IPS-18a (cell line): Measurements from ENCODE around the gene MYCL.
A peak's percentile ranks its signal among the peaks of the same experiment; 100 is the strongest.

ENCODE experiments used
- H3K27ac ChIP-seq: one replicate; pipeline ENCODE4 v1.5.1; 2013; ENCODE audit warnings: low read length
- H3K27me3 ChIP-seq: one replicate; pipeline ENCODE4 v1.6.1; 2013; ENCODE audit warnings: mild to moderate bottlenecking, low read length; ENCODE audit not compliant: control insufficient read depth, insufficient read depth
- H3K36me3 ChIP-seq: one replicate; pipeline ENCODE4 v1.6.1; 2013; ENCODE audit warnings: low read depth, low read length; ENCODE audit not compliant: control insufficient read depth
- H3K4me1 ChIP-seq: one replicate; pipeline ENCODE4 v1.6.1; 2013; ENCODE audit warnings: low read depth, low read length; ENCODE audit not compliant: control insufficient read depth
- H3K4me3 ChIP-seq: one replicate; pipeline ENCODE4 v1.5.1; 2013; ENCODE audit warnings: low read length
- H3K9ac ChIP-seq: one replicate; pipeline ENCODE4 v1.6.1; 2013; ENCODE audit warnings: mild to moderate bottlenecking, low read length, moderate library complexity
- H3K9me3 ChIP-seq: one replicate; pipeline ENCODE4 v1.6.1; 2013; ENCODE audit warnings: low read depth, low read length; ENCODE audit not compliant: control insufficient read depth

The MYCL gene

DNA sequence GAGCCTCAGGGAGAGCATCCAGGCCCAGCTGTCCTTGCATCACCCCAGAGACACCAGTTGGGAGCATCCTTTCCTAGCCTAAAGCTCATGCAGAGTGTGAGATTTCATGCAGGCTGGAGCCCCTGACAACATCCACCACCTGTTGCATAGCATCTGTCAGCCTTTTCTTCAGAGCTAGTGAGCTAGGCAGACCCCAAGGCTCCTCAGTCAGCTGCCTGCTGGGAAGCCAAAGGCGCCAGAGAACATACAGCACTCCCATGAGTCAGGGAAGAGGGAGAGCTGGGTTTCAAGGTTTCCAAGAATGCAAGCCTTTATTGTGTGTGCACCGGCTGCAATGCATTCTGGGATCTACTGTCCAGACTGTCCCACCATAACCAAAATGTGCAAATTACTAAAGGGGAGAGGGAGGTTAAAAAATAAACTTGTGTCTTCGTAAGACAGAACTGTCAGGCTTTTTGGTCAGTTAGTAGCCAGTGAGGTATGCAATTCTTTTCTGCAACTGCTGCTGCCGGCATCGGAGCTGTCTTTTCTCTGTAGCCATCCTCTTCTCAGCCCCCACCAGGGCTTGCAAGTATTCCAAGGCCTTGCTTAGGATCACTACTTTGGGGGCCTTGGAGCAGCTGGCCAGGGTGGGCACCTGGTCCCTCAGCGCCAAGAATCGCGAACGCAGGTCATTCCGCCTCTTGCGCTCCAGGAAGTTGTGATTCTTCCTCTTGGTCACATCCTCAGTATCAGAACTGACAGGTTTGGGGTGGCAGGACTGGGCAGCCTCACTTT, 4.6 kb downstream of the MYCL start:
- peak overlapping the region; percentile 67 for H3K9ac ChIP-seq
- H3K4me3 ChIP-seq = peak overlapping the region; percentile 55
- H3K27ac ChIP-seq = no peak overlapping the region
- H3K36me3 ChIP-seq = no peaks in the 10 kb centered on the region
- peaks cover 68% of the 10 kb centered on the region for H3K4me1 ChIP-seq
- H3K9me3 ChIP-seq = no peaks in the 10 kb centered on the region
- H3K27me3 ChIP-seq = peaks cover 11% of the 10 kb centered on the region

DNA sequence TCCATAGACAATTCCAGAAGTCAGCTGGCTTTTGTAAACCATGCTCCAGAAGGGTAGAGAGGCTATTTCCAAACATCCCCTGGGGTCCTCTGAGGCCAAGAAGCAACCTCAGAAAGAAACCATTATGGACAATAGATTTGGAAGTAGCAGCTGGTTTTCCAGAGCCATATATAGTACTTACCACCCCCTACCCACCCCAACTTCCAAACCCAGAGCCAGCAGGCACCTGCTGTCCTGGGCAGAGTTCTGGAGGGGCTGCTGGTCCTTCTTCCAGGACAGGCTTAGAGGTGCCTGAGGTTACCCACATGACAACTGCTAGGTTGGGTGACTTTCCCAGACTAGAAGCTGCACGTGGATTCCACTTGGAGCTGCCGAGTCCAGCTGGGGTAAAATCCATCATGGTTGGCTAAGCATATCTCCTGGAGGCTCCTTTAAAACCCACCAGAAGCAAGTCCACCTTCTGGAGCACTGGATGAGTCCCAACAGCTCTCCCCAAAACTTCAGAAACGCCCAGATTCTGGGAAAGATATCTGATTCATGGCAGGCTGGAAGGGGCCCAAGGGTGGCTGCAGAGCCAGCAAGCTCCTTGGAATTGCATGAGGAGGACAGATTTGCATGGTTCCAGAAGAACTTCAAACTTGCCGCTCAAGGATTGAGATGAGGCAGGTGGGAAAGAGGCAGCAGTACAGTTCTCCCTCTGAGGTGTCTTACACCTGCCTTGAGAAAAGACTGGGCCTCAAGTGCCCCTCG, 5.8 kb downstream of the MYCL start:
- H3K36me3 ChIP-seq = no peaks in the 10 kb centered on the region
- H3K27ac ChIP-seq = no peak overlapping the region
- H3K9me3 ChIP-seq = no peaks in the 10 kb centered on the region
- H3K4me1 ChIP-seq = peaks cover 73% of the 10 kb centered on the region
- H3K27me3 ChIP-seq = peaks cover 11% of the 10 kb centered on the region
- H3K9ac ChIP-seq = no peak overlapping the region
- no peak overlapping the region for H3K4me3 ChIP-seq

DNA sequence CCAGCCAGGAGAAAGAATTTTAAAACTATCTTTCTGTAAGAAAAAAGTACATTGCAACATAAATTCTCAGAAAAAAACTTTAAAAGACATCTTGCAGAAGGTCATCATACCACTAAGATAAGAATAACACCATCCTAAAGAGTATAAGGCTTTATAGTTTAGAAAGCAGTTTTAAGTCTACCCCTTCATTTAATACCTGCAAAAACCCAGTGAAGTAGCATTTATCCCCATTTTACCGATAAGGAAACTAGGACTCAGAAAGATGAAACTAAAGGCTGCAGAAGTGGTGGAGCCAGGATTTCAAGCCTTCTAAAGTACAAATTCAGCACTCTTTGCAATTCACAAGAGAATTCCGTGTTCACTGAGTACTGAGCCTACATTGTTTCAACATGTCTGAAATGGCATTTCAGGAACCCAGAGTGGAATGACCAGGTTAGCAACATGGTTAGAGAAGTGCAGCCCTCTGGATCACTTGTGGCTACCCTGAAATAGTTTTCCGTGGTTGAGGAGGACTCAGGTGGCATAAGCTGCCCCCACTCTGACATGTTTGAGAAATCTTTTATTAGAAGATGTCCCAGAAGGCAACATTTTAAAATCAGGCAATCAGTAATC, 6.7 kb downstream of the MYCL start:
- H3K4me1 ChIP-seq = peaks cover 69% of the 10 kb centered on the region
- H3K9me3 ChIP-seq = no peaks in the 10 kb centered on the region
- no peaks in the 10 kb centered on the region for H3K36me3 ChIP-seq
- no peak overlapping the region for H3K4me3 ChIP-seq
- H3K27ac ChIP-seq = no peak overlapping the region
- peaks cover 2% of the 10 kb centered on the region for H3K27me3 ChIP-seq
- H3K9ac ChIP-seq = no peak overlapping the region

DNA sequence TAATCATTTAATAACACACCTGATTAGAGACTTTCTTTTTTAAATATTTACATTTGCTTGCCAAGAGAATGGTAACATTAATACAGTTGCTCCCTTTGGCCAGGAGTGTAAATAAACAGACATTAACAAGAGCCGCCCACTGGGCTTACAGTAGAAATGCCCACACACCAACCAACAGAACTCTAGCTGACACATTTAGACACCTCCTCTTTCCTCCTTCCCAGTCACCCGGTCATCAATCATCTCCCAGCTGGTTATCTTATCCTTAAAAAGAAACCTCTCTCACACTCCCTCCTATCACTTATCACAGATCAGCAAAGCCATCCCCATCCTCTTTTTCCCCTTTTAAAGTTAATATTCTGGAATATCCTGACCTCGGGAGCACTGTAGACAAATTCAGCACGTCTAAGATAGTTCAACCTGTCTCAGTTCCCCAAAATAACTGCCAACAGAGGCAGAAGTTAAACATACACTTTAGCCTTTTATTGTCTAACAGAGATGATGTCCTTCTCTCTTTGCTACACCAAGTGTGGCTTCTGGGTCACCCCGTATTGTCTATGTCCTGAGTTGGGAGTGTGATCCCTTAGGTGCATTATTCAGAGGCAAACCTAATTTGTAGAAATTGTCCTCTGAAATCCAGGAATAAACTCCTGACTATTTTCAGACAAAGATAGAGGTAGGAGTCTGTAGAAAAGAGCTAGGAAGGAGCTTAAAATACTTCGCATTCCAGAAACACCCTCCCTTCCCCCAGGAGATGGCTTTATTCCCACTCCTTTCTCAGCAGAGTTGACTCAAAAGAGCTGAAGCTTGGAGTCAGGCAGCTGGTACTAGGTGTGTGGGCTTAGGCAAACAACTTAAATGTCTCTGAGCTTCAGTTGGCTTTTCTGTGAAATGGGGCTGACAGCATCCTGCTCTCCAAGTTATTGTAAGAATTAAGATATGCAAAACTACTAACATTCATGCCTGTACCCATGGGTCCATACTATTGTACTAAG, 8.8 kb downstream of the MYCL start:
- H3K4me3 ChIP-seq = peak overlapping the region; percentile 46

DNA sequence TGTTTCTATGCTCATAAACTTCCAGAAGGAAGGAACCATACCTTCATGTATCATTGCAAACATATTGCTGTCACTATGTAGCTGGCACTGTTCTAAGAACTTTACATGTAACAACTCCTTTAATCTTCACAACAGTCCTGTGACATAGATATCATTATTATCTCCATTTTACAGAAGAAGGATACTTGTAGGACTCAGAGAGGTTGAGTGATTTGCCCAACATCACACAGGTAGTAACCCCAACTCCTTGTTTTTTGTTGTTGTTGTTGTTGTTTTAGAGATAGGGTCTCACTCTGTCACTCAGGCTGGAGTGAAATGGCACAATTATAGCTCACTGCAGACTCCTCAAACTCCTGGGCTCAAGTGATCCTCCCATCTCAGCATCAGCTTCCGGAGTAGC, 10.8 kb downstream of the MYCL start:
- no peak overlapping the region for H3K27ac ChIP-seq
- H3K36me3 ChIP-seq = no peaks in the 10 kb centered on the region
- H3K9ac ChIP-seq = no peak overlapping the region
- H3K4me1 ChIP-seq = peaks cover 31% of the 10 kb centered on the region
- H3K9me3 ChIP-seq = no peaks in the 10 kb centered on the region
- H3K27me3 ChIP-seq = no peaks in the 10 kb centered on the region
- no peak overlapping the region for H3K4me3 ChIP-seq

More for the DNA sequence above, 8.8 kb downstream of the MYCL start:
- no peaks in the 10 kb centered on the region for H3K9me3 ChIP-seq
- peaks cover 50% of the 10 kb centered on the region for H3K4me1 ChIP-seq
- no peaks in the 10 kb centered on the region for H3K36me3 ChIP-seq
- H3K27me3 ChIP-seq = no peaks in the 10 kb centered on the region
- H3K9ac ChIP-seq = peak overlapping the region; percentile 54
- H3K27ac ChIP-seq = peak overlapping the region; percentile 77

DNA sequence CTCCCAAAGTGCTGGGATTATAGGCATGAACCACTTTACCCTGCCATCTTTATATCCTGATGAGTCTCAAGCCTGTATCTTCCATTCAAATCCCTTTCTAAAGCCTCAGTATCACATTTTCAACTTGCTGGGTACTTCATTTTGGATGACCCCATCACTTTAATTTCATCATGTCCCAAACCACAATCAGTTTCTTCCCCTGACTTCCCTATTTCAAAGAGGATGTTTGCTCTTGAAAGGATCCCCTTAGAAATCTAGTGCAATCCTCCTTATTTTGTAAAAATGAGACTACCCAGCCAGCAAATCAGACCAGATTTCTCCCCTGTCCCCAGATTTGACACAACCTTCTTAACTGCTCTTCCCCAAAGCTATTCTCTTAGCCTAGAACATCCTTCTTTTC, 11.4 kb downstream of the MYCL start:
- no peak overlapping the region for H3K27ac ChIP-seq
- H3K27me3 ChIP-seq = no peaks in the 10 kb centered on the region
- no peaks in the 10 kb centered on the region for H3K36me3 ChIP-seq
- no peak overlapping the region for H3K9ac ChIP-seq
- peaks cover 31% of the 10 kb centered on the region for H3K4me1 ChIP-seq
- no peaks in the 10 kb centered on the region for H3K9me3 ChIP-seq
- no peak overlapping the region for H3K4me3 ChIP-seq

DNA sequence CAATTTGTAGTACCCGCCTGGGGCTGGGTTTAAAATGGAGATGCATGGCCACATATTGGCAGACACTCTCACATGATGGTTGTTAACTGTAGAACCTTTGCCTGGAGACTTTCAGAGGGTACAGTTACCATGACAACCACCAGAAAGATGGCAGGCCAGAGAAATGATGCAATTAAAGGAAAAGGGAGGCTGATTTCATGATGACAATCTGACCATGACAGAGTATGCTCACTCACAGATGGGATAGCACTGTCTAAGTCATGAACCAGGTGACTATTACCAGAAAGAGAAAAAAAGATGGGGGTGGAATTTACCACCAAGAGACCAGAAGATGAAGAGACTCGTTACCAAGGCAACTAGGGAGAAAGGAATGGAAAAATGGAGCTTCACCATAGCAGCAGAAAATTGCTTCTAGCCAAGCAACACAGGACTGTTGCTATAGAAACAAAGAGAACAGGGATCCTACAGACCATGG, 14.9 kb downstream of the MYCL start:
- Histone ChIP-seq H3K4me1 (peaks cover 9% of the 10 kb centered on the region), H3K9me3 (no peaks in the 10 kb centered on the region), H3K27ac (no peak overlapping the region), H3K36me3 (no peaks in the 10 kb centered on the region), H3K27me3 (no peaks in the 10 kb centered on the region), H3K4me3 (no peak overlapping the region), H3K9ac (no peak overlapping the region)

DNA sequence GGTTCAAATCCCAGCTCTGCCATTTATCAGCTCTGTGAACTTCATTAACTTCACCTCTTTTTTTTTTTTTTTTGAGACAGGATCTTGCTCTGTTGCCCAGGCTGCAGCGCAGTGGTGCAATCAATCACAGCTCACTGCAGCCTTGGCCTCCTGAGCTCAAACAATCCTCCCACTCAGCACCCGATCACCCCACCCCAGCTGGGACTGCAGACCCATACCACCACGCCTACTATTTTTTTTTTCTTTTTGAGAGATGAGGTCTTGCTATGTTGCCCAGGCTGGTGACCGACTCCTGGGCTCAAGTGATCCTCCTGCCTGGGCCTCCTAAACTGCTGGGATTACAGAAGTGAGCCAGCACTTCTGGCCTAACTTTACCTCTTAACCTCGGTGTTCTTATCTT, 16.2 kb downstream of the MYCL start:
- Histone ChIP-seq H3K4me1 (peaks cover 9% of the 10 kb centered on the region), H3K27ac (no peak overlapping the region), H3K9ac (no peak overlapping the region), H3K36me3 (no peaks in the 10 kb centered on the region), H3K9me3 (no peaks in the 10 kb centered on the region), H3K4me3 (no peak overlapping the region), H3K27me3 (no peaks in the 10 kb centered on the region)

DNA sequence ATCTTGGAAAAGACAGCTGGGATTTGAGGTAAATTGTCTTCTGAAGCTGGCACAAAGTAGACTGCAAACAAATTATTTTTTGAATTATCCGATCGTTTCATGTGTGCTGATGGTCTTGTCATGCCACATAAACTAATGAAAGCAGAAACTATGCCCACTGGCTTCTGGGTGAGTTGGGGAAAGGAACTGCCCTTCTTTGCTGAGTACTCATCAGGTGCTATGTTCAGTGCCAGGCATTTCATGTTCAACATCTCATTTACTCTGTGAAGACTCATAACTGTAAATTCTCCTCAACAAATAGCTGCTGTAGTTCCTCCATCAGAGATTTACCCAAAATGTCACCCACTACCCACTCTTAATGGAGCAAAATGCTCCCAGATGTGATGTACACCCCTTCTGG, 19.6 kb downstream of the MYCL start:
- peak overlapping the region; percentile 87 for H3K9ac ChIP-seq
- H3K27ac ChIP-seq = no peak overlapping the region
- no peaks in the 10 kb centered on the region for H3K9me3 ChIP-seq
- peak overlapping the region; percentile 88 for H3K4me3 ChIP-seq
- H3K27me3 ChIP-seq = no peaks in the 10 kb centered on the region
- H3K4me1 ChIP-seq = peaks cover 26% of the 10 kb centered on the region
- no peaks in the 10 kb centered on the region for H3K36me3 ChIP-seq

DNA sequence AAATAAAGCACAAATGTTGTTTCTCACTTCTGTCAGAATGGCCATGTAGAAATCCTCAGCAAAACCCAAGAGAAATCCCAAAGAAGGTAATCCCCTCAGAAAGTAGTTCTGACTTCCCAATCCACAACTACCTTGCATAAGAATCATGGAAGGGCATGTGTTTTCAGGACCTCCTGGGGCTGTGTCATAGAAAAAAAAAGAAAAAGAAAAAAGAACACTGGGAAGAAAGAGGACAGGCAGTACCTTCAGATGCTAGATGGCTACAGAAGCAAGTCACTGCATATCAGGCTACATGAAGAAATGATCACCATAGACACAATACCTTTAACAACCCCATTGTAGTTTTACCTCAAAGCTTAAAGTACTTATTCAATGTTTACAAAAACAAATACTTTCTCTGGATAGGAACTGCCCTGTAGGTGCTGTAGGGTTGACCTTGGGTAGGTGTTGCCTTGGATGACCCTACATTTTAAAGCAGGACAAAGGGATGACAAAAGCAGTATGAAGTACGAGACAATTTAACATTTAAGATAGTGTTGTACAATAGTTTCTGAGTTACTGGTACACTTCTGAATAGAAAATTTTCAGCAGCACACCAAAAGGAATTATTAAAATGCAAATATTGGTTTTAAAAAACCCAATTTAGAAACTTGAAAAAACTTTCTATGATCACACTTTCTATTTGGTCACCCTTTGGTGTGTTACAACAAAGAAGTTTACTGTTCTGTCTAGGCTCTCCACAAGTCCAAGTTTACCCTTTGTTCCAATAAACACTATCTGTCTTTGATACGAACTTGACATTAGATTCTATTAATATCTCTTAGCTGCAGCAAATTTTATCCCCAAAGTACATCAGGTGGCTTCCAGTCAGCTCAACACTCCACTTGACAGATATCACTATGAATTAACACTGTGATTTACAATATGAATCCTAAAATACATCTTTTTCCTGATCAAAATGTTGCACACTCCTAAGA, 23.4 kb downstream of the MYCL start:
- Histone ChIP-seq H3K36me3 (peaks cover 10% of the 10 kb centered on the region), H3K9me3 (no peaks in the 10 kb centered on the region), H3K4me1 (peaks cover 27% of the 10 kb centered on the region), H3K27me3 (no peaks in the 10 kb centered on the region), H3K4me3 (peak overlapping the region; percentile 12), H3K27ac (no peak overlapping the region), H3K9ac (no peak overlapping the region)
